Measurements from ENCODE around the gene DDX10. TPM values are rescaled to one million over a fixed set of nuclear protein-coding genes. Genes with fewer than 3 reads are reported as not detected.

Gene DDX10
- total and polyA plus RNA-seq, 2 of the 8 experiments (the other 6 are each of a cell fraction or from before 2014, with no cell fraction given) = 49.2 to 52.2 TPM

GRCh38 chr11:108934696-108935095 lies 269.8 kb downstream of the DDX10 start:
- Histone ChIP-seq H3K9ac (replicated peaks in 1 of 4; ENCODE audit: extremely low read depth in 1 of 4, low read depth in 3 of 4, low read length in 3 of 4) (no peak overlapping the region), H3K27me3 (replicated peaks in 1 of 4; ENCODE audit: control insufficient read depth in 3 of 4, extremely low read depth in 1 of 4, insufficient read depth in 3 of 4, low read length in 3 of 4) (no peaks in the 10 kb centered on the region), H3K36me3 (ENCODE audit: control insufficient read depth in 2 of 4, insufficient read depth in 4 of 4, low read length in 3 of 4) (peaks cover 0 to under 1% (median 0%) of the 10 kb centered on the region in 4 experiments; a peak in 1 of 8 replicates), H3K23ac (ENCODE audit: insufficient read length) (no peak overlapping the region), H3K4me1 (replicated peaks in 1 of 4; ENCODE audit: control insufficient read depth in 3 of 4, insufficient read depth in 4 of 4, low read length in 3 of 4) (no peaks in the 10 kb centered on the region), H3K23me2 (ENCODE audit: low read depth, low read length) (no peaks in the 10 kb centered on the region), H3K79me1 (ENCODE audit: low read depth, low read length) (no peaks in the 10 kb centered on the region), H3K9me3 (ENCODE audit: insufficient read depth in 2 of 2, low read depth in 1 of 2, low read length in 1 of 2) (no peaks in the 10 kb centered on the region), H2AK5ac (ENCODE audit: low read depth, low read length) (no peak overlapping the region), H2AFZ (ENCODE audit: low read length) (no peak overlapping the region), H3K56ac (replicated peaks; ENCODE audit: insufficient read length, low read depth, low read length) (no peak overlapping the region), H3K27ac (ENCODE audit: low read depth, low read length) (no peak overlapping the region), H3K4ac (replicated peaks; ENCODE audit: insufficient read length, low read depth, low read length) (no peak overlapping the region), H3K4me3 (ENCODE audit: extremely low read depth in 1 of 4, insufficient read depth in 2 of 4, low read depth in 3 of 4, low read length in 4 of 4) (no peak overlapping the region), H3K18ac (ENCODE audit: extremely low read depth, low read length) (no peak overlapping the region), H2BK12ac (ENCODE audit: low read depth, low read length) (no peak overlapping the region), H2BK20ac (ENCODE audit: low read length) (no peak overlapping the region), H4K8ac (ENCODE audit: extremely low read depth, insufficient read depth, low read length) (no peak overlapping the region), H3K14ac (ENCODE audit: insufficient read length) (no peak overlapping the region), H3K79me2 (ENCODE audit: control insufficient read depth in 1 of 2, insufficient read depth in 2 of 2, low read length in 2 of 2) (no peaks in the 10 kb centered on the region), H3K4me2 (ENCODE audit: insufficient read depth in 1 of 2, low read depth in 2 of 2, low read length in 2 of 2) (no peak overlapping the region; a peak in 1 of 4 replicates), H4K5ac (ENCODE audit: insufficient read length, low read depth, low read length) (no peak overlapping the region), H4K20me1 (replicated peaks in 1 of 2; ENCODE audit: control insufficient read depth in 1 of 2, insufficient read depth in 2 of 2, low read length in 2 of 2) (no peaks in the 10 kb centered on the region), H2BK120ac (replicated peaks; ENCODE audit: low read depth, low read length) (no peak overlapping the region), H2BK15ac (ENCODE audit: low read length) (no peak overlapping the region), H2BK5ac (ENCODE audit: low read depth, low read length) (no peak overlapping the region), H4K91ac (replicated peaks; ENCODE audit: insufficient read length, low read length) (no peak overlapping the region)
- ChIA-PET CTCF (ENCODE audit: partially characterized antibody) (no interaction called here), POLR2A (ENCODE audit: partially characterized antibody) (no interaction called here)
- FAIRE-seq = no peak
- no peak for DNase-seq (ENCODE audit: low read depth in 1 of 2, low spot score in 2 of 2)
- 85% methylated on average over 7 of the region's 7 CpGs; no CpG with 5 or more reads in 1 of the 2 experiments for WGBS, 2 experiments (ENCODE audit: extremely low coverage in 1 of 2, insufficient coverage in 1 of 2, insufficient read length in 1 of 2, insufficient replicate concordance in 2 of 2, low coverage in 1 of 2, low lambda C conversion rate in 2 of 2, missing lambda C conversion rate in 1 of 2)
- TF ChIP-seq SAP30 (IDR thresholded peaks at IDR 0.05; ENCODE audit: insufficient read depth, insufficient replicate concordance, low read length) (no peak), ZNF274 (IDR thresholded peaks at IDR 0.05; ENCODE audit: borderline replicate concordance, extremely low read depth, low read length) (no peak), TAF1 (IDR thresholded peaks at IDR 0.05; ENCODE audit: low read depth, low read length) (no peak), POU5F1 (IDR thresholded peaks at IDR 0.05; ENCODE audit: low read depth, low read length) (no peak), MAFK (IDR thresholded peaks at IDR 0.05; ENCODE audit: low read depth, low read length) (no peak), FOSL1 (IDR thresholded peaks at IDR 0.05; ENCODE audit: insufficient read depth, low read depth, low read length) (no peak), CTCF (IDR thresholded peaks at IDR 0.05; ENCODE audit: control extremely low read depth in 1 of 3, insufficient read depth in 1 of 3, low read depth in 1 of 3, low read length in 3 of 3) (no peak), CBX5 (IDR thresholded peaks at IDR 0.05; ENCODE audit: low read depth, low read length) (no peak), USF2 (IDR thresholded peaks at IDR 0.05; ENCODE audit: low read length) (no peak), JUND (IDR thresholded peaks at IDR 0.05; ENCODE audit: low read length) (no peak), CHD1 (IDR thresholded peaks at IDR 0.05; ENCODE audit: low read depth, low read length) (no peak)

All from H1 (cell line).